Ishikawa (cell line): ENCODE measurements around the gene DDI2.
A peak's percentile ranks its signal among the peaks of the same experiment; 100 is the strongest.

Source experiments
- CEBPB ChIP-seq: IDR thresholded peaks from 2 replicates; pipeline ENCODE4 v1.6.1; 2012
- CREB1 ChIP-seq: IDR thresholded peaks from 2 replicates; pipeline ENCODE4 v1.6.1; 2012; ENCODE audit warnings: low read depth
- EGR1 ChIP-seq: IDR thresholded peaks from 2 replicates; pipeline ENCODE4 v1.6.1; 2012
- EP300 ChIP-seq: IDR thresholded peaks from 2 replicates; pipeline ENCODE4 v1.6.1; 2012; ENCODE audit warnings: borderline replicate concordance
- FOXM1 ChIP-seq: IDR thresholded peaks from 2 replicates; pipeline ENCODE4 v1.6.1; 2012; ENCODE audit warnings: low read depth, borderline replicate concordance
- MAX ChIP-seq: IDR thresholded peaks from 2 replicates; pipeline ENCODE4 v1.6.1; 2012
- NFIC ChIP-seq: IDR thresholded peaks from 2 replicates; pipeline ENCODE4 v1.6.1; 2012
- RAD21 ChIP-seq: IDR thresholded peaks from 2 replicates; pipeline ENCODE4 v1.6.1; 2012; ENCODE audit warnings: low read depth
- REST ChIP-seq: IDR thresholded peaks from 2 replicates; pipeline ENCODE4 v1.6.1; 2012; ENCODE audit warnings: low read depth, mild to moderate bottlenecking
- TAF1 ChIP-seq: IDR thresholded peaks from 2 replicates; pipeline ENCODE4 v1.6.1; 2012; ENCODE audit warnings: low read depth, mild to moderate bottlenecking
- TCF12 ChIP-seq: IDR thresholded peaks from 2 replicates; pipeline ENCODE4 v1.6.1; 2012; ENCODE audit warnings: low read depth
- TEAD4 ChIP-seq: IDR thresholded peaks from 2 replicates; pipeline ENCODE4 v1.6.1; 2012
- USF1 ChIP-seq: IDR thresholded peaks from 2 replicates; pipeline ENCODE4 v1.6.1; 2012
- YY1 ChIP-seq: IDR thresholded peaks from 2 replicates; pipeline ENCODE4 v1.6.1; 2012; ENCODE audit warnings: low read depth
- ZBTB7A ChIP-seq: IDR thresholded peaks from 2 replicates; pipeline ENCODE4 v1.6.1; 2012; ENCODE audit warnings: low read depth

DDI2 gene

GRCh38 chr1:15676010-15676409 lies 58.8 kb downstream of the DDI2 start:
- no peak for TF ChIP-seq FOXM1
- no peak for TF ChIP-seq CREB1
- no peak for TF ChIP-seq MAX
- no peak for TF ChIP-seq REST
- TF ChIP-seq TAF1: no peak
- TF ChIP-seq CEBPB: no peak
- no peak for TF ChIP-seq USF1
- no peak for TF ChIP-seq YY1

GRCh38 chr1:15676688-15677661 lies 59.7 kb downstream of the DDI2 start:
- TF ChIP-seq TCF12 (no peak), NFIC (no peak), EGR1 (no peak), TEAD4 (no peak), REST (no peak), ZBTB7A (no peak), YY1 (no peak), CEBPB (no peak), RAD21 (no peak), EP300 (no peak), FOXM1 (no peak), CREB1 (no peak)

GRCh38 chr1:15678578-15678977 lies 61.3 kb downstream of the DDI2 start:
- TF ChIP-seq MAX (peak; percentile 60; the same call in 1 of the 2 replicates), TEAD4 (peak; percentile 86), USF1 (peak; percentile 79), EGR1 (no peak)

- no peak for TF ChIP-seq RAD21
- no peak for TF ChIP-seq EP300
- no peak for TF ChIP-seq ZBTB7A
- no peak for TF ChIP-seq FOXM1
- TF ChIP-seq CEBPB: no peak
- no peak for TF ChIP-seq TAF1
- no peak for TF ChIP-seq MAX
- TF ChIP-seq TEAD4: no peak
- TF ChIP-seq REST: no peak
- no peak for TF ChIP-seq YY1
- no peak for TF ChIP-seq NFIC
- TF ChIP-seq EGR1: no peak
- no peak for TF ChIP-seq TCF12
- no peak for TF ChIP-seq CREB1
- TF ChIP-seq USF1: no peak
These were observed 62.9 kb downstream of the DDI2 start for GRCh38 chr1:15680131-15680530.
